K562 (cell line): ENCODE measurements around the gene PPP3CA. TPM values are rescaled to one million over a fixed set of nuclear protein-coding genes. Genes with fewer than 3 reads are reported as not detected.

Experiments
- ATAC-seq: fragments of 200-7000 bp; cut with Tn5 transposase; 3 replicates; pipeline ENCODE4 v1.9.1; 2020; ENCODE audit warnings: moderate library complexity
- BruUV-seq: library from RNA; stranded (reverse); fragments of 400-500 nt; replicated peaks from 2 replicates; lab custom pipeline; 2021; lab: Mats Ljungman, UMichigan
- CTCF ChIA-PET: fragments of 300-600 bp; formaldehyde crosslinking; extraction: SDS; loops from one replicate; lab custom pipeline; 2021; ENCODE audit warnings: low intra/inter-chr PET ratio; lab: Yijun Ruan, JAX
- POLR2A ChIA-PET: fragments of 300-600, 350-650 bp; sonication (Branson Sonifier 250); formaldehyde crosslinking; extraction: SDS; loops from one replicate; lab custom pipeline; 2021; ENCODE audit warnings: antibody characterized with exemption, inconsistent platforms; lab: Yijun Ruan, JAX
- DNase-seq, 4 experiments: peaks; one replicate each; pipeline versions ENCODE4 v3.0.0 to v3.0.0-alpha.2; 2011 to 2018; ENCODE audit warnings: low spot score in 3 of 4, mixed read lengths in 3 of 4; ENCODE audit errors: extremely low read depth in 1 of 4
- FAIRE-seq: peaks from 2 replicates; lab custom pipeline; 2011; peaks lifted over from hg19 to GRCh38; lab: Jason Lieb, UNC
- H2AFZ ChIP-seq: 2 replicates; pipeline ENCODE4 v1.6.0; 2011; ENCODE audit warnings: low read depth, low read length, control low read depth, inconsistent platforms
- H3K27ac ChIP-seq: fragments of 200-600 bp; 3 replicates; pipeline ENCODE4 v1.8.0; 2011; ENCODE audit warnings: low read depth, mild to moderate bottlenecking, control low read depth, inconsistent platforms, low read length, moderate library complexity, mixed read lengths; ENCODE audit errors: extremely low read depth
- H3K27me3 ChIP-seq, 2 experiments: fragments of 300-600 bp in 1 of 2; 2 replicates in 1 of 2; 3 replicates in 1 of 2; pipeline versions ENCODE4 v1.6.0 to v1.8.0; 2011; ENCODE audit warnings: inconsistent platforms in 2 of 2, low read length in 2 of 2, mild to moderate bottlenecking in 1 of 2, mixed read lengths in 1 of 2, moderate library complexity in 1 of 2; ENCODE audit not compliant: control insufficient read depth in 2 of 2, insufficient read depth in 2 of 2
- H3K36me3 ChIP-seq: fragments of 300-600 bp; 3 replicates; pipeline ENCODE4 v1.8.0; 2011; ENCODE audit warnings: mild to moderate bottlenecking, low read length, inconsistent platforms; ENCODE audit not compliant: control insufficient read depth, insufficient read depth
- H3K4me1 ChIP-seq, 2 experiments: fragments of 200-600 bp in 1 of 2; replicated peaks in 1 of 2; 2 replicates in 1 of 2; 3 replicates in 1 of 2; pipeline versions ENCODE4 v1.5.1 to v1.8.0; 2011; ENCODE audit warnings: inconsistent platforms in 2 of 2, low read length in 2 of 2, mild to moderate bottlenecking in 1 of 2, mixed read lengths in 1 of 2, moderate library complexity in 1 of 2; ENCODE audit not compliant: control insufficient read depth in 2 of 2, insufficient read depth in 2 of 2
- H3K4me2 ChIP-seq: 2 replicates; pipeline ENCODE4 v1.6.1; 2011; ENCODE audit warnings: low read length, control low read depth, inconsistent platforms, mixed read lengths; ENCODE audit not compliant: insufficient read depth
- H3K4me3 ChIP-seq: fragments of 200-600 bp; sonication (generic), shearing (Covaris generic); 2 replicates; pipeline ENCODE4 v1.5.1; 2016; ENCODE audit warnings: control low read depth, inconsistent platforms
- H3K79me2 ChIP-seq: fragments of 200-600 bp; 3 replicates; pipeline ENCODE4 v1.8.0; 2011; ENCODE audit warnings: low read length, inconsistent platforms; ENCODE audit not compliant: control insufficient read depth, insufficient read depth
- H3K9ac ChIP-seq, 2 experiments: 2 replicates each; pipeline versions ENCODE4 v1.6.0 to v1.6.1; 2011; ENCODE audit warnings: low read depth in 2 of 2, low read length in 2 of 2, control low read depth in 1 of 2, inconsistent platforms in 1 of 2, mild to moderate bottlenecking in 1 of 2, mixed read lengths in 1 of 2; ENCODE audit not compliant: insufficient read depth in 1 of 2
- H3K9me1 ChIP-seq: one replicate; pipeline ENCODE4 v1.6.0; 2011; ENCODE audit warnings: inconsistent platforms, mild to moderate bottlenecking, low read length, moderate library complexity; ENCODE audit not compliant: control insufficient read depth, insufficient read depth
- H3K9me3 ChIP-seq: replicated peaks from 2 replicates; pipeline ENCODE4 v1.5.1; 2011; ENCODE audit warnings: low read depth, low read length, inconsistent platforms; ENCODE audit not compliant: control insufficient read depth, insufficient read depth
- H4K20me1 ChIP-seq: replicated peaks from 2 replicates; pipeline ENCODE4 v1.6.1; 2011; ENCODE audit warnings: low read length, inconsistent platforms, mixed read lengths; ENCODE audit not compliant: control insufficient read depth, insufficient read depth
- ARID2 ChIP-seq: fragments of 450-650 bp; IDR thresholded peaks from 2 replicates; pipeline ENCODE4 v1.6.1; 2017; ENCODE audit warnings: antibody characterized with exemption, mild to moderate bottlenecking
- BCOR ChIP-seq: fragments of 450-650 bp; IDR thresholded peaks from 2 replicates; pipeline ENCODE4 v1.6.1; 2016
- BMI1 ChIP-seq: fragments of 150-350 bp; IDR thresholded peaks from 2 replicates; pipeline ENCODE4 v1.6.1; 2014; ENCODE audit warnings: low read length
- NFYB ChIP-seq: IDR thresholded peaks from 2 replicates; pipeline ENCODE4 v1.6.1; 2011; ENCODE audit warnings: mild to moderate bottlenecking, moderate library complexity; ENCODE audit not compliant: insufficient read length; ENCODE audit errors: extremely low read depth
- RCOR1 ChIP-seq, 2 experiments: IDR thresholded peaks; 2 replicates each; pipeline ENCODE4 v1.6.1; 2012; ENCODE audit warnings: low read depth in 2 of 2, low read length in 2 of 2, borderline replicate concordance in 1 of 2, improper control_type of control experiment in 1 of 2
- RUNX1 ChIP-seq: sonication (generic); IDR thresholded peaks from 2 replicates; pipeline ENCODE4 v1.6.1; 2016; ENCODE audit warnings: antibody characterized with exemption, low read depth
- SAP30 ChIP-seq: fragments of 200-600 bp; sonication (generic); IDR thresholded peaks from 2 replicates; pipeline ENCODE4 v1.6.1; 2012; ENCODE audit warnings: borderline replicate concordance, low read depth, mild to moderate bottlenecking, moderate library complexity, low read length, control low read depth, inconsistent platforms; ENCODE audit not compliant: insufficient read depth, poor library complexity, severe bottlenecking
- TEAD2 ChIP-seq: fragments of 450-650 bp; IDR thresholded peaks from 2 replicates; pipeline ENCODE4 v1.6.1; 2016; ENCODE audit warnings: missing genetic modification characterization, control low read depth, missing compliant biosample characterization
- ZNF121 ChIP-seq: sonication (generic); formaldehyde crosslinking; conservative IDR thresholded peaks from 2 replicates; pipeline ENCODE4 v1.8.0; 2022; ENCODE audit warnings: missing genetic modification reagents
- ZNF165 ChIP-seq: fragments of 250-450 bp; sonication (Bioruptor Pico); IDR thresholded peaks from 2 replicates; pipeline ENCODE4 v1.4.0; 2020; ENCODE audit warnings: borderline replicate concordance
- WGBS: fragments of 100-300 bp; shearing (Covaris generic); methylation state at CpG from one replicate; pipeline ENCODE4 v1.1.6; 2016; ENCODE audit warnings: low coverage, mixed read lengths; ENCODE audit not compliant: insufficient coverage; ENCODE audit errors: missing lambda C conversion rate; 5-methylcytosine and 5-hydroxymethylcytosine counted together
- in situ Hi-C: fragments of 300-500 bp; cut with MboI; formaldehyde crosslinking; loops from 4 replicates; pipeline ENCODE4 v1.15.0; 2018; ENCODE audit warnings: inconsistent platforms, mixed read lengths
- intact Hi-C: fragments of 100-400 bp; cut with micrococcal nuclease; formaldehyde crosslinking; loops from 2 replicates; pipeline ENCODE4 v1.14.2; 2022
- polyA plus RNA-seq, 8 experiments: library from polyadenylated mRNA; depleted of rRNA in 4 of 8; stranded (reverse) in 5 of 8; unstranded in 3 of 8; fragments of >200 nt; fragmentation: Nextera tagmentation in 2 of 8; fragmentation: Illumina TruSeq in 1 of 8; extraction: Ambion mirVana in 2 of 8; extraction: Trizol in 1 of 8; gene quantifications; 2 replicates each; pipeline versions ENCODE4 v1.2.1 to v1.2.3, GENCODE V29; 2011 to 2014; ENCODE audit warnings: inconsistent platforms in 1 of 8, missing spikeins in 1 of 8
- total RNA-seq, 7 experiments: library from RNA; depleted of rRNA in 6 of 7; stranded (reverse); fragments of >200 nt in 6 of 7; fragmentation: Illumina TruSeq in 2 of 7; extraction: Trizol in 2 of 7; gene quantifications; 2 replicates each; pipeline versions ENCODE4 v1.2.1 to v1.2.3, GENCODE V29; 2011 to 2021; ENCODE audit warnings: low replicate concordance in 1 of 7
- TF ChIP-seq, protein P1 (sequence below): sonication (generic); formaldehyde crosslinking; IDR thresholded peaks from 2 replicates; pipeline ENCODE4 v1.8.0; 2023; ENCODE audit warnings: mild to moderate bottlenecking, missing genetic modification reagents

Gene PPP3CA
- total and polyA plus RNA-seq, 9 of the 15 experiments (the other 6 are each of a cell fraction or from before 2014, with no cell fraction given), result 0.94 to 3.2 (median 1.6) TPM

GRCh38 chr4:101221294-101221693, 126.0 kb downstream of the PPP3CA start:
- FAIRE-seq (no peak), DNase-seq (no peak), ATAC-seq (no peak)
- ChIA-PET CTCF (no interaction called here), POLR2A (no interaction called here)
- no TSS peak for BruUV-seq
- Histone ChIP-seq H2AFZ (no peak overlapping the region), H3K4me2 (no peak overlapping the region), H3K9ac (no peak overlapping the region), H3K9me3 (no peaks in the 10 kb centered on the region), H3K9me1 (no peaks in the 10 kb centered on the region), H3K27me3 (no peaks in the 10 kb centered on the region), H3K36me3 (no peaks in the 10 kb centered on the region), H3K27ac (no peak overlapping the region), H3K79me2 (no peaks in the 10 kb centered on the region), H3K4me1 (no peaks in the 10 kb centered on the region), H3K4me3 (no peak overlapping the region), H4K20me1 (no peaks in the 10 kb centered on the region)
- in situ Hi-C loops (no loop called here), intact Hi-C loops (no loop called here)
- TF ChIP-seq RCOR1 (IDR thresholded peaks at IDR 0.05; ENCODE audit: borderline replicate concordance in 1 of 2, low read depth in 2 of 2, low read length in 2 of 2), result no peak
- TF ChIP-seq, all 486 proteins: peak for 0
- 0% methylated on average over 2 of the region's 2 CpGs for WGBS

- ChIA-PET CTCF (no interaction called here), POLR2A (no interaction called here)
- Histone ChIP-seq H3K27ac (no peak overlapping the region), H3K9ac (no peak overlapping the region), H3K9me1 (no peaks in the 10 kb centered on the region), H3K4me3 (no peak overlapping the region), H4K20me1 (no peaks in the 10 kb centered on the region), H3K36me3 (no peaks in the 10 kb centered on the region), H3K27me3 (no peaks in the 10 kb centered on the region), H3K4me2 (no peak overlapping the region), H3K79me2 (no peaks in the 10 kb centered on the region), H2AFZ (no peak overlapping the region), H3K9me3 (no peaks in the 10 kb centered on the region), H3K4me1 (no peaks in the 10 kb centered on the region)
- intact Hi-C loops, result no loop called here
- BruUV-seq, result no TSS peak
- in situ Hi-C loops, result no loop called here
- no peak for FAIRE-seq
- 0% methylated on average over 1 of the region's 1 CpG for WGBS
- DNase-seq, result no peak
- no peak for ATAC-seq
- TF ChIP-seq SAP30, result no peak
- no peak for TF ChIP-seq RUNX1
- TF ChIP-seq BMI1, result no peak
- TF ChIP-seq TEAD2, result no peak
- no peak for TF ChIP-seq ZNF165 (CRISPR knock-in tag)
- TF ChIP-seq ARID2, result no peak
- TF ChIP-seq NFYB, result no peak
- TF ChIP-seq, protein P1, sequence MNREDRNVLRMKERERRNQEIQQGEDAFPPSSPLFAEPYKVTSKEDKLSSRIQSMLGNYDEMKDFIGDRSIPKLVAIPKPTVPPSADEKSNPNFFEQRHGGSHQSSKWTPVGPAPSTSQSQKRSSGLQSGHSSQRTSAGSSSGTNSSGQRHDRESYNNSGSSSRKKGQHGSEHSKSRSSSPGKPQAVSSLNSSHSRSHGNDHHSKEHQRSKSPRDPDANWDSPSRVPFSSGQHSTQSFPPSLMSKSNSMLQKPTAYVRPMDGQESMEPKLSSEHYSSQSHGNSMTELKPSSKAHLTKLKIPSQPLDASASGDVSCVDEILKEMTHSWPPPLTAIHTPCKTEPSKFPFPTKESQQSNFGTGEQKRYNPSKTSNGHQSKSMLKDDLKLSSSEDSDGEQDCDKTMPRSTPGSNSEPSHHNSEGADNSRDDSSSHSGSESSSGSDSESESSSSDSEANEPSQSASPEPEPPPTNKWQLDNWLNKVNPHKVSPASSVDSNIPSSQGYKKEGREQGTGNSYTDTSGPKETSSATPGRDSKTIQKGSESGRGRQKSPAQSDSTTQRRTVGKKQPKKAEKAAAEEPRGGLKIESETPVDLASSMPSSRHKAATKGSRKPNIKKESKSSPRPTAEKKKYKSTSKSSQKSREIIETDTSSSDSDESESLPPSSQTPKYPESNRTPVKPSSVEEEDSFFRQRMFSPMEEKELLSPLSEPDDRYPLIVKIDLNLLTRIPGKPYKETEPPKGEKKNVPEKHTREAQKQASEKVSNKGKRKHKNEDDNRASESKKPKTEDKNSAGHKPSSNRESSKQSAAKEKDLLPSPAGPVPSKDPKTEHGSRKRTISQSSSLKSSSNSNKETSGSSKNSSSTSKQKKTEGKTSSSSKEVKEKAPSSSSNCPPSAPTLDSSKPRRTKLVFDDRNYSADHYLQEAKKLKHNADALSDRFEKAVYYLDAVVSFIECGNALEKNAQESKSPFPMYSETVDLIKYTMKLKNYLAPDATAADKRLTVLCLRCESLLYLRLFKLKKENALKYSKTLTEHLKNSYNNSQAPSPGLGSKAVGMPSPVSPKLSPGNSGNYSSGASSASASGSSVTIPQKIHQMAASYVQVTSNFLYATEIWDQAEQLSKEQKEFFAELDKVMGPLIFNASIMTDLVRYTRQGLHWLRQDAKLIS (CRISPR knock-in tag), result no peak
- TF ChIP-seq BCOR, result no peak
- TF ChIP-seq ZNF121 (CRISPR knock-in tag), result no peak
These were observed 128.4 kb downstream of the PPP3CA start for GRCh38 chr4:101218894-101219293.
